ENCODE results near the gene PRIMPOL. TPM values are rescaled to one million over a fixed set of nuclear protein-coding genes. Genes with fewer than 3 reads are reported as not detected.
A peak's percentile ranks its signal among the peaks of the same experiment; 100 is the strongest.

PRIMPOL gene
- total and polyA plus RNA-seq, 9 of the 15 experiments (the other 6 are each of a cell fraction or from before 2014, with no cell fraction given): 11.0 to 32.0 (median 16.1) TPM

- TF ChIP-seq RBM22 (IDR thresholded peaks at IDR 0.05; ENCODE audit: low read depth, low read length, poor library complexity, severe bottlenecking): peak; percentile 80
- no peak for TF ChIP-seq KAT2B (IDR thresholded peaks at IDR 0.05; ENCODE audit: low read depth, low read length)
- TF ChIP-seq ZNF41 (CRISPR knock-in tag; conservative IDR thresholded peaks at IDR 0.05): no peak
- no peak for TF ChIP-seq ZNF217 (CRISPR knock-in tag; IDR thresholded peaks at IDR 0.05)
- no peak for TF ChIP-seq MTF1 (CRISPR knock-in tag; IDR thresholded peaks at IDR 0.05; ENCODE audit: borderline replicate concordance)
- TF ChIP-seq ZC3H11A (IDR thresholded peaks at IDR 0.05; ENCODE audit: low read depth, low read length): 0 out of 2 replicates have a peak, but pooled peaks have one; percentile 70
- TF ChIP-seq ARID1B (IDR thresholded peaks at IDR 0.05): peak; percentile 69
- TF ChIP-seq, protein P1, sequence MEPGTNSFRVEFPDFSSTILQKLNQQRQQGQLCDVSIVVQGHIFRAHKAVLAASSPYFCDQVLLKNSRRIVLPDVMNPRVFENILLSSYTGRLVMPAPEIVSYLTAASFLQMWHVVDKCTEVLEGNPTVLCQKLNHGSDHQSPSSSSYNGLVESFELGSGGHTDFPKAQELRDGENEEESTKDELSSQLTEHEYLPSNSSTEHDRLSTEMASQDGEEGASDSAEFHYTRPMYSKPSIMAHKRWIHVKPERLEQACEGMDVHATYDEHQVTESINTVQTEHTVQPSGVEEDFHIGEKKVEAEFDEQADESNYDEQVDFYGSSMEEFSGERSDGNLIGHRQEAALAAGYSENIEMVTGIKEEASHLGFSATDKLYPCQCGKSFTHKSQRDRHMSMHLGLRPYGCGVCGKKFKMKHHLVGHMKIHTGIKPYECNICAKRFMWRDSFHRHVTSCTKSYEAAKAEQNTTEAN (CRISPR knock-in tag; IDR thresholded peaks at IDR 0.05): peak; percentile 91; the same call in 1 of the 2 replicates
- TF ChIP-seq ZKSCAN3 (CRISPR knock-in tag; IDR thresholded peaks at IDR 0.05): no peak
- TF ChIP-seq JUND (IDR thresholded peaks at IDR 0.05; ENCODE audit: borderline replicate concordance, low read depth, low read length): peak; percentile 86
- TF ChIP-seq JUND (tag; IDR thresholded peaks at IDR 0.05; ENCODE audit: borderline replicate concordance, low read depth, low read length): no peak
- no peak for TF ChIP-seq MEF2A (IDR thresholded peaks at IDR 0.05; ENCODE audit: control insufficient read depth, low read depth, low read length)
- TF ChIP-seq SRSF3 (IDR thresholded peaks at IDR 0.05; ENCODE audit: insufficient read depth, low read length): no peak
- TF ChIP-seq ZNF436 (CRISPR knock-in tag; IDR thresholded peaks at IDR 0.05): no peak
- TF ChIP-seq NONO (IDR thresholded peaks at IDR 0.05; ENCODE audit: low read depth in 2 of 2, low read length in 1 of 2): peak; percentile 65 to 91; a peak in 3 of 4 replicates
- TF ChIP-seq RCOR1 (IDR thresholded peaks at IDR 0.05; ENCODE audit: borderline replicate concordance in 1 of 2, low read depth in 2 of 2, low read length in 2 of 2): peak; percentile 66 to 72; a peak in 3 of 4 replicates
- peak in 1 of 2 experiments; percentile 90; a peak in 2 of 4 replicates for TF ChIP-seq HDAC1 (IDR thresholded peaks at IDR 0.05)
- TF ChIP-seq ZNF589 (CRISPR knock-in tag; IDR thresholded peaks at IDR 0.05; ENCODE audit: low read depth): peak; percentile 86
- TF ChIP-seq FOXK2 (conservative IDR thresholded peaks at IDR 0.05 in 1 of 2, IDR thresholded peaks at IDR 0.05 in 1 of 2; ENCODE audit: low read depth in 2 of 2): peak; percentile 94
- no peak for TF ChIP-seq BDP1 (IDR thresholded peaks at IDR 0.05; ENCODE audit: insufficient read depth, insufficient read length)
- TF ChIP-seq CBX3 (IDR thresholded peaks at IDR 0.05; ENCODE audit: borderline replicate concordance in 1 of 2, low read length in 2 of 2): peak in 1 of 2 experiments; percentile 99; a peak in 2 of 3 replicates
- TF ChIP-seq ZNF121 (CRISPR knock-in tag; conservative IDR thresholded peaks at IDR 0.05): no peak
- TF ChIP-seq POLR2AphosphoS2 (IDR thresholded peaks at IDR 0.05; ENCODE audit: low read length): no peak
- TF ChIP-seq NR4A1 (CRISPR knock-in tag; IDR thresholded peaks at IDR 0.05): no peak
- no peak for TF ChIP-seq NR4A1 (tag; IDR thresholded peaks at IDR 0.05)
- no peak for TF ChIP-seq SIX5 (IDR thresholded peaks at IDR 0.05; ENCODE audit: borderline replicate concordance in 1 of 2, insufficient read depth in 1 of 2, low read depth in 1 of 2, low read length in 2 of 2)
- TF ChIP-seq DDX20 (tag; IDR thresholded peaks at IDR 0.05; ENCODE audit: low read depth): no peak
- no peak for TF ChIP-seq RBM17 (IDR thresholded peaks at IDR 0.05; ENCODE audit: borderline replicate concordance, low read depth, low read length)
These were observed 84.4 kb downstream of the PRIMPOL start, which contains the start of gene CENPU (continued) for GRCh38 chr4:184733654-184734524.

All from K562 (cell line).